ENCODE measurements around the gene CCL20. TPM values are rescaled to one million over a fixed set of nuclear protein-coding genes. Genes with fewer than 3 reads are reported as not detected.
"Not testable (repeated sequence)": the region's sequence is repeated elsewhere in the genome, so short reads cannot be mapped to it uniquely, and the experiment has no call there.

CCL20 gene
- polyA plus RNA-seq, 1 of the 3 experiments (the other 2 are of a cell fraction), result 0.12 TPM

DNA sequence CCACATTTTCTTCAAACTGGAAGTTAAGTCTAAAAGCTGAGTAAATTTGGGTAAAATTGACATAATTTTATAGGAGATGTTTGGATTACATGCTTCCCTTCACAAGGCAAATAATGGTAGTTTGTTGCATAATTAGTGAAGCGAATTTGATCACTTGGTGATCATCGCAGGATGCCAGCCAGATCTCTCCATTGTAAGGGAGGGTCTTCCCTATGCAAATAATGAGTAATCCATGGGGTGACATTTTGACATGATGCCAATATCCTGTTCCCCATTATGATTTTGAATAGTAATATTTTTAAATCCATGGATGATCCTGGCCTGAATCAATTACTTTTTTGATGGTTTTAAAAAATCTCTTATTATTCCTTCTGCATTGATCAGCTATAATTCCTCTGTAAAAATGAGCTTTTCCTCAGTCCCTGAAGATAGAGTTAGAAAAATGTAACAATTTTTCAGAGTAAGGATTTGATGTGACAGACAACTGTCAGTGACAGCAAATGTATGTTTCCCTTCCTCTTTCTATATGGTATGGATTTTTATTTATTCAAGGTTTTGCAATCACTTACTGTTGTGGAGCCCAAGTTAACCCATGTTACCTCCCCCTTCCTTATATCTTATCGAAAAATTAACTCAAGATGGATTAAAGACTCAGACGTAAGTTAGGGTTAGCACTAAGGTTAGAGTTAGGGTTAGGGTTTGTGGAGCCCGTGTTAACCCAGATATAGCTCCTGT is 21.4 kb downstream of the CCL20 start:
- WGBS (ENCODE audit: low lambda C conversion rate), result 60% methylated on average over 5 of the region's 5 CpGs
- Histone ChIP-seq H3K4me1 (ENCODE audit: control insufficient read depth in 1 of 2, insufficient read depth in 2 of 2, low read depth in 1 of 2, low read length in 1 of 2) (no peaks in the 10 kb centered on the region), H3K27me3 (ENCODE audit: insufficient read depth) (no peaks in the 10 kb centered on the region), H3K9me2 (no peaks in the 10 kb centered on the region), H3K36me3 (replicated peaks in 1 of 2; ENCODE audit: control insufficient read depth in 1 of 2, insufficient read depth in 2 of 2, low read length in 1 of 2) (no peaks in the 10 kb centered on the region), H3K4me2 (no peak overlapping the region), H4K20me1 (ENCODE audit: insufficient read depth) (no peaks in the 10 kb centered on the region), H3K27ac (ENCODE audit: low read depth in 2 of 2, low read length in 1 of 2) (no peak overlapping the region), H3K4me3 (ENCODE audit: low read depth in 2 of 2, low read length in 1 of 2) (no peak overlapping the region), H2AFZ (ENCODE audit: low read depth) (no peak overlapping the region), H3F3A (replicated peaks; ENCODE audit: insufficient read depth) (no peaks in the 10 kb centered on the region), H3K9ac (no peak overlapping the region), H3K79me2 (ENCODE audit: insufficient read depth) (no peaks in the 10 kb centered on the region), H3K9me3 (no peaks in the 10 kb centered on the region)
- TF ChIP-seq MEF2A (IDR thresholded peaks at IDR 0.05; ENCODE audit: borderline replicate concordance, low read depth) (no peak), NRF1 (IDR thresholded peaks at IDR 0.05; ENCODE audit: low read depth, low read length) (no peak), RXRA (IDR thresholded peaks at IDR 0.05; ENCODE audit: borderline replicate concordance, low read depth) (no peak), IRF3 (IDR thresholded peaks at IDR 0.05; ENCODE audit: low read depth, low read length) (no peak), YY1 (IDR thresholded peaks at IDR 0.05; ENCODE audit: low read depth) (no peak), POLR2AphosphoS5 (IDR thresholded peaks at IDR 0.05; ENCODE audit: low read depth, low read length) (no peak), CHD2 (IDR thresholded peaks at IDR 0.05; ENCODE audit: low read length, partially characterized antibody) (no peak)
- TF ChIP-seq, protein P1, sequence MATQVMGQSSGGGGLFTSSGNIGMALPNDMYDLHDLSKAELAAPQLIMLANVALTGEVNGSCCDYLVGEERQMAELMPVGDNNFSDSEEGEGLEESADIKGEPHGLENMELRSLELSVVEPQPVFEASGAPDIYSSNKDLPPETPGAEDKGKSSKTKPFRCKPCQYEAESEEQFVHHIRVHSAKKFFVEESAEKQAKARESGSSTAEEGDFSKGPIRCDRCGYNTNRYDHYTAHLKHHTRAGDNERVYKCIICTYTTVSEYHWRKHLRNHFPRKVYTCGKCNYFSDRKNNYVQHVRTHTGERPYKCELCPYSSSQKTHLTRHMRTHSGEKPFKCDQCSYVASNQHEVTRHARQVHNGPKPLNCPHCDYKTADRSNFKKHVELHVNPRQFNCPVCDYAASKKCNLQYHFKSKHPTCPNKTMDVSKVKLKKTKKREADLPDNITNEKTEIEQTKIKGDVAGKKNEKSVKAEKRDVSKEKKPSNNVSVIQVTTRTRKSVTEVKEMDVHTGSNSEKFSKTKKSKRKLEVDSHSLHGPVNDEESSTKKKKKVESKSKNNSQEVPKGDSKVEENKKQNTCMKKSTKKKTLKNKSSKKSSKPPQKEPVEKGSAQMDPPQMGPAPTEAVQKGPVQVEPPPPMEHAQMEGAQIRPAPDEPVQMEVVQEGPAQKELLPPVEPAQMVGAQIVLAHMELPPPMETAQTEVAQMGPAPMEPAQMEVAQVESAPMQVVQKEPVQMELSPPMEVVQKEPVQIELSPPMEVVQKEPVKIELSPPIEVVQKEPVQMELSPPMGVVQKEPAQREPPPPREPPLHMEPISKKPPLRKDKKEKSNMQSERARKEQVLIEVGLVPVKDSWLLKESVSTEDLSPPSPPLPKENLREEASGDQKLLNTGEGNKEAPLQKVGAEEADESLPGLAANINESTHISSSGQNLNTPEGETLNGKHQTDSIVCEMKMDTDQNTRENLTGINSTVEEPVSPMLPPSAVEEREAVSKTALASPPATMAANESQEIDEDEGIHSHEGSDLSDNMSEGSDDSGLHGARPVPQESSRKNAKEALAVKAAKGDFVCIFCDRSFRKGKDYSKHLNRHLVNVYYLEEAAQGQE (IDR thresholded peaks at IDR 0.05; ENCODE audit: low read depth, low read length), result no peak
- no peak for DNase-seq
- CTCF ChIA-PET, result interaction anchor here (1.7 kb wide), 1 partner anchor 27 kb away, joined by 6 read pairs; no protein-coding TSS in a partner anchor
- POLR2A ChIA-PET, result no interaction called here

- H3K27ac ChIP-seq (ENCODE audit: low read depth in 2 of 2, low read length in 1 of 2); H3K4me1 ChIP-seq (ENCODE audit: control insufficient read depth in 1 of 2, insufficient read depth in 2 of 2, low read depth in 1 of 2, low read length in 1 of 2); H3K9me2 ChIP-seq; H3F3A ChIP-seq (replicated peaks; ENCODE audit: insufficient read depth); H3K36me3 ChIP-seq (replicated peaks in 1 of 2; ENCODE audit: control insufficient read depth in 1 of 2, insufficient read depth in 2 of 2, low read length in 1 of 2); H3K4me3 ChIP-seq (ENCODE audit: low read depth in 2 of 2, low read length in 1 of 2); H2AFZ ChIP-seq (ENCODE audit: low read depth); H3K9ac ChIP-seq; H3K27me3 ChIP-seq (ENCODE audit: insufficient read depth); H3K9me3 ChIP-seq; H3K79me2 ChIP-seq (ENCODE audit: insufficient read depth); DNase-seq; H3K4me2 ChIP-seq; POLR2A ChIA-PET; H4K20me1 ChIP-seq (ENCODE audit: insufficient read depth): not testable (repeated sequence)
- 32% methylated on average over 7 of the region's 7 CpGs for WGBS (ENCODE audit: low lambda C conversion rate)
- CTCF ChIA-PET, result interaction anchor here (0.6 kb wide), 1 partner anchor 1377 kb away, joined by 3 read pairs; no protein-coding TSS in a partner anchor
These were observed 25.9 kb downstream of the CCL20 start for GRCh38 chr2:227839339-227840129.

All from SK-N-SH (cell line).